ENCODE results near the gene MAGI2.

DNA sequence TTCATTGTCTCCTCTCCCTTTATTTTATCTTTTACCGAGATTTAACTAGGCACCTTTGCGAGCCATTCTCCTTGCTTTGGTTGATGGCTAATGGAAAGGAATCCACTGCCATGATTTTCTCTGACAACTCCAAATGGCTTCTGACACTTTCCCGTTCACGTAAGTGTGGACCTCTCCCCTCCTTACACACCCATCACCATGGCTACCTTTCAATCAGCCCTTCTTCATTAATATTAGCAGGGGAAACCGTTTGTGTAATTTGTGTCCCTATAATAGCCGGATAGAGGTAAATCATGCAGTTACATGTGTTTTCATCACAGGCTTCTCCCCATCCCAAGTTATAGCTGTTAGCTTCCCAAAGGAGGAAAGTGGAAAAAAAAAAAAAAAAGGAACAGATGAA, 767.3 kb downstream of the MAGI2 start:
- TF ChIP-seq, protein P1, sequence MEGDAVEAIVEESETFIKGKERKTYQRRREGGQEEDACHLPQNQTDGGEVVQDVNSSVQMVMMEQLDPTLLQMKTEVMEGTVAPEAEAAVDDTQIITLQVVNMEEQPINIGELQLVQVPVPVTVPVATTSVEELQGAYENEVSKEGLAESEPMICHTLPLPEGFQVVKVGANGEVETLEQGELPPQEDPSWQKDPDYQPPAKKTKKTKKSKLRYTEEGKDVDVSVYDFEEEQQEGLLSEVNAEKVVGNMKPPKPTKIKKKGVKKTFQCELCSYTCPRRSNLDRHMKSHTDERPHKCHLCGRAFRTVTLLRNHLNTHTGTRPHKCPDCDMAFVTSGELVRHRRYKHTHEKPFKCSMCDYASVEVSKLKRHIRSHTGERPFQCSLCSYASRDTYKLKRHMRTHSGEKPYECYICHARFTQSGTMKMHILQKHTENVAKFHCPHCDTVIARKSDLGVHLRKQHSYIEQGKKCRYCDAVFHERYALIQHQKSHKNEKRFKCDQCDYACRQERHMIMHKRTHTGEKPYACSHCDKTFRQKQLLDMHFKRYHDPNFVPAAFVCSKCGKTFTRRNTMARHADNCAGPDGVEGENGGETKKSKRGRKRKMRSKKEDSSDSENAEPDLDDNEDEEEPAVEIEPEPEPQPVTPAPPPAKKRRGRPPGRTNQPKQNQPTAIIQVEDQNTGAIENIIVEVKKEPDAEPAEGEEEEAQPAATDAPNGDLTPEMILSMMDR (conservative IDR thresholded peaks at IDR 0.05; ENCODE audit: low read length) = no peak
- TF ChIP-seq EZH2phosphoT487 (IDR thresholded peaks at IDR 0.05; ENCODE audit: borderline replicate concordance, low read depth, low read length) = no peak
